CD4-positive, alpha-beta T cell treated with Interferon alpha-2 for 1 hour (primary cell): ENCODE results near the gene HABP2.
A peak's percentile ranks its signal among the peaks of the same experiment; 100 is the strongest.

Source experiments
- DNase-seq, 2 donors: peaks; one replicate each; pipeline ENCODE4 v3.0.0-alpha.2; 2020 to 2022

HABP2 gene

GRCh38 chr10:113560071-113560470 is 7.2 kb downstream of the HABP2 start:
- no peak for DNase-seq

GRCh38 chr10:113561214-113561613 is 8.4 kb downstream of the HABP2 start:
- DNase-seq, result no peak

- DNase-seq, result no peak
Observed at GRCh38 chr10:113562069-113562468, 9.2 kb downstream of the HABP2 start.

GRCh38 chr10:113562704-113563103 is 9.9 kb downstream of the HABP2 start:
- DNase-seq, result no peak

- DNase-seq, result peak; percentile 42 to 57
Observed at GRCh38 chr10:113563306-113564088, 10.6 kb downstream of the HABP2 start.

GRCh38 chr10:113565364-113565763 is 12.5 kb downstream of the HABP2 start:
- no peak for DNase-seq

GRCh38 chr10:113566888-113567287 is 14.0 kb downstream of the HABP2 start:
- DNase-seq, result no peak

GRCh38 chr10:113569576-113569975 is 16.7 kb downstream of the HABP2 start:
- no peak for DNase-seq

- DNase-seq, result no peak
Observed at GRCh38 chr10:113572520-113573290, 19.9 kb downstream of the HABP2 start.

- no peak for DNase-seq
Observed at GRCh38 chr10:113573368-113573767, 20.5 kb downstream of the HABP2 start.

GRCh38 chr10:113576852-113577251 is 24.0 kb downstream of the HABP2 start:
- DNase-seq, result no peak

GRCh38 chr10:113578773-113579172 is 25.9 kb downstream of the HABP2 start:
- no peak for DNase-seq

GRCh38 chr10:113581092-113581491 is 28.2 kb downstream of the HABP2 start:
- no peak for DNase-seq

- DNase-seq, result no peak
Observed at GRCh38 chr10:113583571-113583970, 30.7 kb downstream of the HABP2 start.

- no peak for DNase-seq
Observed at GRCh38 chr10:113585949-113586348, 33.1 kb downstream of the HABP2 start.

- DNase-seq, result no peak
Observed at GRCh38 chr10:113589201-113589770, 36.4 kb downstream of the HABP2 start.

- no peak for DNase-seq
Observed at GRCh38 chr10:113590581-113590980, 37.7 kb downstream of the HABP2 start.

- no peak for DNase-seq
Observed at GRCh38 chr10:113592380-113592779, 39.5 kb downstream of the HABP2 start.

- DNase-seq, result no peak
Observed at GRCh38 chr10:113594652-113595051, 41.8 kb downstream of the HABP2 start.

GRCh38 chr10:113600569-113600968 is 47.7 kb downstream of the HABP2 start:
- no peak for DNase-seq

GRCh38 chr10:113603057-113603777 is 50.4 kb downstream of the HABP2 start:
- no peak for DNase-seq

- no peak for DNase-seq
Observed at GRCh38 chr10:113604572-113604971, 51.7 kb downstream of the HABP2 start.

GRCh38 chr10:113605268-113605978 is 52.6 kb downstream of the HABP2 start:
- DNase-seq, result no peak
